HEK293T (cell line): ENCODE results near the gene LSR.

Experiments
- CTCF ChIA-PET: fragments of 350-600 bp; formaldehyde crosslinking; extraction: SDS; loops from one replicate; lab custom pipeline; 2021; ENCODE audit warnings: antibody characterized with exemption, inconsistent platforms; lab: Yijun Ruan, JAX
- POLR2A ChIA-PET: fragments of 350-600 bp; formaldehyde crosslinking; extraction: SDS; loops from one replicate; lab custom pipeline; 2020; ENCODE audit warnings: antibody characterized with exemption, inconsistent platforms; lab: Yijun Ruan, JAX
- DNase-seq: peaks from one replicate; pipeline ENCODE4 v3.0.0; 2012; ENCODE audit warnings: mixed read lengths; ENCODE audit errors: extremely low spot score
- ARNT ChIP-seq: fragments of 450-650 bp; IDR thresholded peaks from 2 replicates; pipeline ENCODE4 v1.6.1; 2017; ENCODE audit warnings: mild to moderate bottlenecking
- BHLHE40 ChIP-seq: fragments of 450-650 bp; IDR thresholded peaks from 2 replicates; pipeline ENCODE4 v1.6.1; 2016; ENCODE audit warnings: mild to moderate bottlenecking, moderate library complexity, borderline replicate concordance
- CTBP1 ChIP-seq: fragments of 450-650 bp; IDR thresholded peaks from 2 replicates; pipeline ENCODE4 v1.6.1; 2016; ENCODE audit warnings: borderline replicate concordance
- ELF4 ChIP-seq: fragments of 450-650 bp; IDR thresholded peaks from 2 replicates; pipeline ENCODE4 v1.6.1; 2017; ENCODE audit warnings: antibody characterized with exemption
- FOXK2 ChIP-seq: fragments of 450-650 bp; IDR thresholded peaks from 2 replicates; pipeline ENCODE4 v1.6.1; 2016; ENCODE audit warnings: mild to moderate bottlenecking
- FOXM1 ChIP-seq: fragments of 450-650 bp; IDR thresholded peaks from 2 replicates; pipeline ENCODE4 v1.6.1; 2017; ENCODE audit warnings: mild to moderate bottlenecking, borderline replicate concordance
- HDGF ChIP-seq: fragments of 450-650 bp; IDR thresholded peaks from 2 replicates; pipeline ENCODE4 v1.6.1; 2017; ENCODE audit warnings: antibody characterized with exemption, borderline replicate concordance
- L3MBTL2 ChIP-seq: fragments of 450-650 bp; conservative IDR thresholded peaks from 2 replicates; pipeline ENCODE4 v1.6.1; 2016; ENCODE audit warnings: mild to moderate bottlenecking
- LEF1 ChIP-seq: fragments of 450-650 bp; IDR thresholded peaks from 2 replicates; pipeline ENCODE4 v1.6.1; 2017; ENCODE audit warnings: mild to moderate bottlenecking, borderline replicate concordance
- NFRKB ChIP-seq: fragments of 450-650 bp; IDR thresholded peaks from 2 replicates; pipeline ENCODE4 v1.6.1; 2016; ENCODE audit warnings: mild to moderate bottlenecking, moderate library complexity
- PKNOX1 ChIP-seq: fragments of 450-650 bp; IDR thresholded peaks from 2 replicates; pipeline ENCODE4 v1.6.1; 2016
- SP1 ChIP-seq: fragments of 450-650 bp; IDR thresholded peaks from 2 replicates; pipeline ENCODE4 v1.6.1; 2017
- SUZ12 ChIP-seq: fragments of 450-650 bp; IDR thresholded peaks from 2 replicates; pipeline ENCODE4 v1.6.1; 2016; ENCODE audit warnings: mild to moderate bottlenecking
- TARDBP ChIP-seq: fragments of 450-650 bp; IDR thresholded peaks from 2 replicates; pipeline ENCODE4 v1.6.1; 2016
- ZNF384 ChIP-seq: fragments of 450-650 bp; IDR thresholded peaks from 2 replicates; pipeline ENCODE4 v1.6.1; 2016

LSR gene

DNA sequence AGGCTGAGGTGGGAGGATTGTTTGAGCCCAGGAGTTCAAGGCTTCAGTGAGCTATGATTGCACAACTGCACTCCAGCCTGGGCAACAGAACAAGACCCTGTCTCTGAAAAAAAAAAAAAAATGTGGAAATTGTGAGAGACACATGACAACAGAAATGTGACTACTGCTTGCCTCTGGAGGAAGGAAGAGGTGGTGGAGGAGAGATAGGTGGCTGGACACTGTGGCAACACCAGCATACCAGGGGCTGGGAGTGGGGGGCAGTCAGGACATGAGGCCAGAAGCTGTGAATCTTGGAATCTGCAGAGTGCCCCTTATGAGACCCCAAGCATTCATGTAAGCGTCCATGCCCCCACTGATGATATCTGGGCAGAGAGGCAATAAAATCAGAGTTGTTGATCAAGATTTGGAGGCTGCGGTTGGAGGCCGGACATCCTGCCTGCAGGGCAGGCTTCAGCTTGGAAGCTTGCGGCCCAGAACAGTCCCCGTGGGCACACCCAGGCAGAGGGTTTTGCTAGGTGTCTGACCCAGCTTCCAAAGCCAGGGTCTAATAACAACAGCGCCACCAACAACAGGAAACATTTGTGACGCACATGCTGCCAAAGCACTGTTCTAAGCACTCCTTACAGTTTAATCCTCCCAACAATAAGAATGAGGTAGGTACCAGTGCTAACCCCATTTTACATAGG lies 37.1 kb upstream of the LSR start:
- POLR2A ChIA-PET: no interaction called here
- CTCF ChIA-PET: interaction anchor here (0.6 kb wide), 1 partner anchor 52 kb away, joined by 7 read pairs; no protein-coding TSS in a partner anchor

GRCh38 chr19:35212241-35212640 lies 36.6 kb upstream of the LSR start:
- CTCF ChIA-PET: no interaction called here
- no peak for TF ChIP-seq BHLHE40
- TF ChIP-seq LEF1: no peak
- no peak for TF ChIP-seq SP1
- TF ChIP-seq TARDBP: no peak
- no peak for TF ChIP-seq ZNF384
- no peak for TF ChIP-seq ELF4
- no peak for TF ChIP-seq PKNOX1
- no peak for TF ChIP-seq NFRKB
- no peak for TF ChIP-seq ARNT
- no peak for TF ChIP-seq SUZ12
- POLR2A ChIA-PET: no interaction called here
- no peak for DNase-seq

More for the DNA sequence above, 37.1 kb upstream of the LSR start:
- TF ChIP-seq LEF1: no peak
- no peak for TF ChIP-seq CTBP1
- TF ChIP-seq PKNOX1: no peak
- TF ChIP-seq FOXM1: no peak
- TF ChIP-seq ELF4: no peak
- no peak for TF ChIP-seq SUZ12
- TF ChIP-seq HDGF: no peak
- DNase-seq: no peak

- no peak for DNase-seq
- peak; percentile 5; the same call in 1 of the 2 replicates for TF ChIP-seq PKNOX1
- no peak for TF ChIP-seq ZNF384
- no peak for TF ChIP-seq SUZ12
- TF ChIP-seq ARNT: no peak
- CTCF ChIA-PET: no interaction called here
- POLR2A ChIA-PET: no interaction called here
Measured at GRCh38 chr19:35213663-35214632, 34.9 kb upstream of the LSR start.

- CTCF ChIA-PET: no interaction called here
- POLR2A ChIA-PET: no interaction called here
- TF ChIP-seq SP1: no peak
- TF ChIP-seq ZNF384: no peak
- no peak for TF ChIP-seq SUZ12
- TF ChIP-seq BHLHE40: no peak
- no peak for TF ChIP-seq LEF1
- no peak for TF ChIP-seq HDGF
- TF ChIP-seq TARDBP: no peak
- TF ChIP-seq ARNT: no peak
- no peak for TF ChIP-seq L3MBTL2
Measured at GRCh38 chr19:35214766-35215422, 33.9 kb upstream of the LSR start.

GRCh38 chr19:35216016-35216832 lies 32.6 kb upstream of the LSR start:
- TF ChIP-seq FOXK2 (no peak), BHLHE40 (no peak), PKNOX1 (no peak)
- no peak for DNase-seq
- ChIA-PET POLR2A (no interaction called here), CTCF (no interaction called here)

More at GRCh38 chr19:35214766-35215422, 33.9 kb upstream of the LSR start:
- DNase-seq: no peak
